A673 (cell line): ENCODE measurements around the gene WNT8A.

Source experiments
- EZH2 ChIP-seq: fragments of 200-600 bp; sonication (generic); IDR thresholded peaks from 2 replicates; pipeline ENCODE4 v1.6.1; 2017; ENCODE audit warnings: borderline replicate concordance, low read depth, mild to moderate bottlenecking, mixed read lengths, antibody characterized with exemption, low read length; ENCODE audit not compliant: poor library complexity, severe bottlenecking
- TF ChIP-seq, protein P1 (sequence below): fragments of 300-800, 200-600 bp; sonication (generic); conservative IDR thresholded peaks from 2 replicates; pipeline ENCODE4 v1.5.1; 2017; ENCODE audit warnings: low read depth, mild to moderate bottlenecking, antibody characterized with exemption, low read length, moderate library complexity, mixed read lengths

DNA sequence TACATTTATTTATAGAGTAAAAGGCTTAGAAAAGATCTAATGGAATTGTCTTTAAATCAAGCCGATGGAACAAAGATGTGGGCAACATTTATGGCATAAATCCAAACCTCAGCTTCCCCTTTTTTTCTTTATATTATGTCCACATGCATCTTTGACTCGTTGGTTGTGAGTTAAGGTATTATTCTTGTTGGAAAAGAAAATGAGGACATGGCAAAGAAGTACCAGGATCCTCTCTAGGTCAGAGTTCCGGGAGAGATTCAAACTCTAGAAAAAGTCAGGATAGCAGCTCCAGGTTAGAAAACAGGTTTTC lies 55.9 kb downstream of the WNT8A start:
- TF ChIP-seq, protein P1, sequence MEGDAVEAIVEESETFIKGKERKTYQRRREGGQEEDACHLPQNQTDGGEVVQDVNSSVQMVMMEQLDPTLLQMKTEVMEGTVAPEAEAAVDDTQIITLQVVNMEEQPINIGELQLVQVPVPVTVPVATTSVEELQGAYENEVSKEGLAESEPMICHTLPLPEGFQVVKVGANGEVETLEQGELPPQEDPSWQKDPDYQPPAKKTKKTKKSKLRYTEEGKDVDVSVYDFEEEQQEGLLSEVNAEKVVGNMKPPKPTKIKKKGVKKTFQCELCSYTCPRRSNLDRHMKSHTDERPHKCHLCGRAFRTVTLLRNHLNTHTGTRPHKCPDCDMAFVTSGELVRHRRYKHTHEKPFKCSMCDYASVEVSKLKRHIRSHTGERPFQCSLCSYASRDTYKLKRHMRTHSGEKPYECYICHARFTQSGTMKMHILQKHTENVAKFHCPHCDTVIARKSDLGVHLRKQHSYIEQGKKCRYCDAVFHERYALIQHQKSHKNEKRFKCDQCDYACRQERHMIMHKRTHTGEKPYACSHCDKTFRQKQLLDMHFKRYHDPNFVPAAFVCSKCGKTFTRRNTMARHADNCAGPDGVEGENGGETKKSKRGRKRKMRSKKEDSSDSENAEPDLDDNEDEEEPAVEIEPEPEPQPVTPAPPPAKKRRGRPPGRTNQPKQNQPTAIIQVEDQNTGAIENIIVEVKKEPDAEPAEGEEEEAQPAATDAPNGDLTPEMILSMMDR: no peak
- TF ChIP-seq EZH2: no peak
